ENCODE results near the gene KLK3. TPM values are rescaled to one million over a fixed set of nuclear protein-coding genes. Genes with fewer than 3 reads are reported as not detected.

The KLK3 gene
- total and polyA plus RNA-seq, 8 donors = 46.9 to 134 TPM; not detected in 6

- Histone ChIP-seq H3K4me1 (no peaks in the 10 kb centered on the region), H3K9me3 (no peaks in the 10 kb centered on the region), H3K4me3 (no peak overlapping the region), H3K36me3 (no peaks in the 10 kb centered on the region), H3K27me3 (peaks cover 0 to 71% (median 11%) of the 10 kb centered on the region in 3 donors), H3K27ac (no peak overlapping the region)
- intact Hi-C loops (cut with DNase I; ENCODE audit: low total_unique reads) = no loop called here
- WGBS, 5 donors = 67 to 84% (median 74%) methylated on average over 5 of the region's 5 CpGs
- no peak for TF ChIP-seq POLR2A (IDR thresholded peaks at IDR 0.05)
- TF ChIP-seq POLR2AphosphoS5 (IDR thresholded peaks at IDR 0.05) = no peak
- no peak for TF ChIP-seq EP300 (IDR thresholded peaks at IDR 0.05)
- no peak for TF ChIP-seq CTCF (IDR thresholded peaks at IDR 0.05)
- no peak for DNase-seq
Measured at GRCh38 chr19:50861010-50861409, 6.3 kb downstream of the KLK3 start.

GRCh38 chr19:50861496-50862286 is 7.0 kb downstream of the KLK3 start:
- Histone ChIP-seq H3K27me3 (peaks cover 0 to 69% (median 16%) of the 10 kb centered on the region in 3 donors), H3K27ac (no peak overlapping the region), H3K4me1 (no peaks in the 10 kb centered on the region), H3K4me3 (no peak overlapping the region), H3K9me3 (no peaks in the 10 kb centered on the region), H3K36me3 (no peaks in the 10 kb centered on the region)
- intact Hi-C loops (cut with DNase I; ENCODE audit: low total_unique reads) = no loop called here
- TF ChIP-seq EP300 (IDR thresholded peaks at IDR 0.05) = no peak
- no peak for TF ChIP-seq POLR2AphosphoS5 (IDR thresholded peaks at IDR 0.05)
- TF ChIP-seq POLR2A (IDR thresholded peaks at IDR 0.05) = no peak
- TF ChIP-seq CTCF (IDR thresholded peaks at IDR 0.05) = no peak
- no peak for DNase-seq
- 65 to 75% (median 70%) methylated on average over 7 of the region's 7 CpGs for WGBS, 5 donors

- H3K27me3 ChIP-seq = peaks cover 0 to 75% (median 24%) of the 10 kb centered on the region in 3 donors
- intact Hi-C loops (cut with DNase I; ENCODE audit: low total_unique reads) = no loop called here
- WGBS, 5 donors = 57 to 75% (median 66%) methylated on average over 4 of the region's 4 CpGs
Measured at GRCh38 chr19:50869479-50869878, 14.8 kb downstream of the KLK3 start.

More at GRCh38 chr19:50869479-50869878, 14.8 kb downstream of the KLK3 start:
- TF ChIP-seq POLR2AphosphoS5 (IDR thresholded peaks at IDR 0.05) (no peak), CTCF (IDR thresholded peaks at IDR 0.05) (no peak), POLR2A (IDR thresholded peaks at IDR 0.05) (no peak), EP300 (IDR thresholded peaks at IDR 0.05) (no peak)
- no peak overlapping the region for H3K27ac ChIP-seq
- DNase-seq = no peak
- H3K9me3 ChIP-seq = no peaks in the 10 kb centered on the region
- no peaks in the 10 kb centered on the region for H3K36me3 ChIP-seq
- H3K4me1 ChIP-seq = no peaks in the 10 kb centered on the region
- no peak overlapping the region for H3K4me3 ChIP-seq
